B cell (primary cell): ENCODE results near the gene RBMS3.

Experiments used
- CTCF ChIP-seq: fragments of 200-600 bp; IDR thresholded peaks from one replicate; pipeline ENCODE4 v1.8.0; 2022; ENCODE audit warnings: antibody characterized with exemption, mild to moderate bottlenecking
- EZH2 ChIP-seq: IDR thresholded peaks from 2 replicates; pipeline ENCODE4 v1.6.1; 2012; ENCODE audit warnings: borderline replicate concordance, low read depth, mild to moderate bottlenecking, moderate library complexity, low read length; ENCODE audit not compliant: insufficient read depth, poor library complexity, severe bottlenecking

GRCh38 chr3:29515451-29515850 lies 234.6 kb downstream of the RBMS3 start:
- TF ChIP-seq CTCF (no peak), EZH2 (no peak)
